ENCODE measurements around the gene ZNRF3. TPM values are rescaled to one million over a fixed set of nuclear protein-coding genes. Genes with fewer than 3 reads are reported as not detected.

The ZNRF3 gene
- total RNA-seq, 1 donor from 2014 or later = 4.1 TPM

GRCh38 chr22:29032014-29032475 is 148.7 kb downstream of the ZNRF3 start:
- Mint-ChIP-seq H3K27me3 (ENCODE audit: insufficient read depth, low read depth) (peaks cover 4% of the 10 kb centered on the region), H3K27ac (peak overlapping the region; percentile 58), H3K9me3 (no peaks in the 10 kb centered on the region), H3K36me3 (peaks cover 32% of the 10 kb centered on the region), H3K4me3 (no peak overlapping the region), H3K4me1 (peaks cover 78% of the 10 kb centered on the region)
- no peak overlapping the region for H3K4me3 ChIP-seq
- H3F3A ChIP-seq (ENCODE audit: low read depth) = peaks cover 39% of the 10 kb centered on the region
- no peak for DNase-seq (ENCODE audit: low spot score)
- H3K9me3 ChIP-seq (ENCODE audit: low read depth) = no peaks in the 10 kb centered on the region
- H3K27me3 ChIP-seq = no peaks in the 10 kb centered on the region
- H3K36me3 ChIP-seq = no peaks in the 10 kb centered on the region
- TF ChIP-seq CTCF (IDR thresholded peaks at IDR 0.05) = no peak
- no peak for TF ChIP-seq EZH2phosphoT487 (IDR thresholded peaks at IDR 0.05)
- no peak for TF ChIP-seq EZH2 (IDR thresholded peaks at IDR 0.05)
- H3K9ac ChIP-seq = no peak overlapping the region
- peaks cover 27% of the 10 kb centered on the region for H3K4me1 ChIP-seq
- H2AFZ ChIP-seq (replicated peaks) = no peak overlapping the region
- H3K79me2 ChIP-seq (ENCODE audit: low read depth) = peaks cover 22% of the 10 kb centered on the region
- peaks cover 56% of the 10 kb centered on the region for H4K20me1 ChIP-seq (ENCODE audit: low read depth)
- H3K27ac ChIP-seq = no peak overlapping the region
- H3K4me2 ChIP-seq = peak overlapping the region; percentile 21

GRCh38 chr22:29032584-29032983 is 149.2 kb downstream of the ZNRF3 start:
- Mint-ChIP-seq H3K4me1 (peaks cover 80% of the 10 kb centered on the region), H3K27me3 (ENCODE audit: insufficient read depth, low read depth) (peaks cover 4% of the 10 kb centered on the region), H3K9me3 (no peaks in the 10 kb centered on the region), H3K27ac (peak overlapping the region; percentile 65), H3K36me3 (peaks cover 29% of the 10 kb centered on the region), H3K4me3 (no peak overlapping the region)
- Histone ChIP-seq H3K27me3 (no peaks in the 10 kb centered on the region), H4K20me1 (ENCODE audit: low read depth) (peaks cover 56% of the 10 kb centered on the region), H3K4me1 (peaks cover 27% of the 10 kb centered on the region), H3K79me2 (ENCODE audit: low read depth) (peaks cover 22% of the 10 kb centered on the region), H3F3A (ENCODE audit: low read depth) (peaks cover 38% of the 10 kb centered on the region), H2AFZ (replicated peaks) (no peak overlapping the region), H3K27ac (no peak overlapping the region), H3K9ac (no peak overlapping the region), H3K36me3 (no peaks in the 10 kb centered on the region), H3K9me3 (ENCODE audit: low read depth) (no peaks in the 10 kb centered on the region), H3K4me2 (no peak overlapping the region), H3K4me3 (no peak overlapping the region)
- TF ChIP-seq EZH2phosphoT487 (IDR thresholded peaks at IDR 0.05) (no peak), EZH2 (IDR thresholded peaks at IDR 0.05) (no peak), CTCF (IDR thresholded peaks at IDR 0.05) (no peak)
- DNase-seq (ENCODE audit: low spot score) = no peak

GRCh38 chr22:29037340-29037932 is 154.1 kb downstream of the ZNRF3 start:
- Histone ChIP-seq H3K4me3 (no peak overlapping the region), H3K4me2 (no peak overlapping the region), H3K9ac (no peak overlapping the region), H3K9me3 (ENCODE audit: low read depth) (no peaks in the 10 kb centered on the region), H2AFZ (replicated peaks) (no peak overlapping the region), H3F3A (ENCODE audit: low read depth) (no peaks in the 10 kb centered on the region), H3K36me3 (no peaks in the 10 kb centered on the region), H3K79me2 (ENCODE audit: low read depth) (peaks cover 29% of the 10 kb centered on the region), H3K27ac (no peak overlapping the region), H3K27me3 (no peaks in the 10 kb centered on the region), H3K4me1 (no peaks in the 10 kb centered on the region), H4K20me1 (ENCODE audit: low read depth) (peaks cover 20% of the 10 kb centered on the region)
- Mint-ChIP-seq H3K9me3 (no peaks in the 10 kb centered on the region), H3K4me1 (peaks cover 70% of the 10 kb centered on the region), H3K27ac (no peak overlapping the region), H3K36me3 (peaks cover 16% of the 10 kb centered on the region), H3K4me3 (no peak overlapping the region), H3K27me3 (ENCODE audit: insufficient read depth, low read depth) (peaks cover 5% of the 10 kb centered on the region)
- TF ChIP-seq CTCF (IDR thresholded peaks at IDR 0.05) = no peak
- TF ChIP-seq EZH2 (IDR thresholded peaks at IDR 0.05) = no peak
- TF ChIP-seq EZH2phosphoT487 (IDR thresholded peaks at IDR 0.05) = no peak
- DNase-seq (ENCODE audit: low spot score) = no peak
